Stimulated activated naive CD8-positive, alpha-beta T cell treated with anti-CD3 and anti-CD28 coated beads, Interleukin-15, Interleukin-2, amounts not matched to agents 100 ng/mL and 50 ng/mL, for 24 hours (primary cell): Measurements from ENCODE around the gene GRAMD4.

Source experiments
- H3K27ac Mint-ChIP-seq: one replicate; pipeline ENCODE4 v1.8.0; 2021; ENCODE audit warnings: mild to moderate bottlenecking, mixed read lengths
- H3K27me3 Mint-ChIP-seq: one replicate; pipeline ENCODE4 v1.8.0; 2021; ENCODE audit warnings: mixed read lengths
- H3K36me3 Mint-ChIP-seq: one replicate; pipeline ENCODE4 v1.8.0; 2021; ENCODE audit warnings: low read depth, mixed read lengths
- H3K4me1 Mint-ChIP-seq: one replicate; pipeline ENCODE4 v1.8.0; 2021; ENCODE audit warnings: low read depth, mixed read lengths
- H3K4me3 Mint-ChIP-seq: one replicate; pipeline ENCODE4 v1.8.0; 2021; ENCODE audit warnings: mild to moderate bottlenecking, mixed read lengths
- H3K9me3 Mint-ChIP-seq: one replicate; pipeline ENCODE4 v1.8.0; 2021; ENCODE audit warnings: mixed read lengths

GRAMD4 gene

GRCh38 chr22:46678003-46678657, 57.9 kb downstream of the GRAMD4 start:
- Mint-ChIP-seq H3K27me3 (no peaks in the 10 kb centered on the region), H3K4me3 (peak overlapping the region; percentile 35), H3K9me3 (no peaks in the 10 kb centered on the region), H3K27ac (peak overlapping the region; percentile 65), H3K4me1 (peaks cover 41% of the 10 kb centered on the region), H3K36me3 (peaks cover 13% of the 10 kb centered on the region)

DNA sequence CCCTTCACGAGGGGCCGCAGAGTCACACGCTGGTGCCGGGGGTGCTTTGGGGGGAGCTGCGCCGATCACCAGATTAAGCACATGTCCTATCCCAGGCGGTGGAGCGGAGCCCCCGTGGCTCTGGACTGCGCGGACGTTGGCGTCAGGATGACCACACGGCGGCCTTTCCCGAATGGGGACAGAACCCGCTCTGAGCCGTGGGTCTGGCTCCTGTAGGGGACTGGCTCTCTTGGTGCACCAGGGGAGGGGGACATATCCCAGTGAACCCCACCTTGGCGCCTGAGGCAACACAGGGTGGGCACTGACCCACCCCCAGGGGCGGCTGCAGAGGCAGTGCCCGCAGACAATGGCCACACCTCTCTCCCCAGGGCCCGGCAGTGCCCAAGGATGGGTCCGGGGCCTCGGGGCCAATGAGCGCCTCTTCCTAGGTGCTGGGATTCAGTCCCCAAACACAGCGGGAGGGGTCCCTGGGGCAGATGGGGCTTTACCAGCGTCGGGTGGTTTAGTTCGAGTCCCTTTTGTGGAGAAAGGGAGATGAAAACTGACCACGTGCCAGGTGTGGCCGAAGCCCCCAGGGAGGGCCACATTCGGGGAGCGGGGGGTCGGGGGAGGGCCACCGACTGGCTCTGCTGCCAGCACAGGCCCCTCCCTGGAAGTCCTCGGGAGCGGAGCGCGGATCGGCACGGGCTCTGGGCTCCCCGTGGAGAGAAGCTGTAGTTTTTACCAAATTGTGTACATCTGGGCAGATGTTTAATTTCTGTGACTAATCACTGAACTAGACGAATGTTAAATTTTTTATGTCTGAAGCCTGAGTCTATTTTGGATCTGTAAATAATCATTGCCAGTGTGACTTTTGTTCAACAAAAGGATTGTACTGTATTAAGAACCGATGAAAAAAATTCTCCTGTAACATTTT, 58.9 kb downstream of the GRAMD4 start:
- Mint-ChIP-seq H3K4me1 (peaks cover 33% of the 10 kb centered on the region), H3K27ac (no peak overlapping the region), H3K36me3 (peaks cover 13% of the 10 kb centered on the region)

DNA sequence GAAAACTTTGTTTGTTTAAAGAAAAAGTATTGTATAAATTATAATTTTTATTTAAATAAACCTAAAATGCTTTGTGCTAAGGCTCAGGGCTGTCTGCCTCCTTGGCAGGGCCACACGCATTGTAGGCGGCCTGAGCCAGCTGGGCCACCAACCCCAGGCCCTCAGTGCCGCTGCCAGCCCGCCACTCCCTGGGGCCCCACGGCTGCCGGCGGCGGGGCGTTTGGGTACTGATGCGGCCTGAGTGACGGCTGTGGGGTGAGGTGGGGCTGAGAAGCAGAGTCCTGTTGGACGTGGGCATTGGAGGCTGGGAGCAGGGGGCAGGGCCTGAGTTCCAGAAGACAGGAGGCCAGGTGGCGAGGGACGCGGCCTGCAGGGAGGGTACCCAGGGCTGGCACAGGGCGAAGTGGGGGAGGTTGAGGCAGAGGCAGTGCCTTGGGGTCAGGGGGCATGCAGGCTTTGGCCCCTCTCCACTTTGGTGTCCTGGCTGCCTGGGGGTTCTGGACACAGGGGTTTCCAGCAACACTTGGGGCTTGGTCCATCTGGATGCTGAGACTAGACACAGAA, 59.6 kb downstream of the GRAMD4 start:
- Mint-ChIP-seq H3K27ac (no peak overlapping the region), H3K4me1 (peaks cover 34% of the 10 kb centered on the region), H3K9me3 (no peaks in the 10 kb centered on the region), H3K36me3 (peaks cover 17% of the 10 kb centered on the region), H3K4me3 (no peak overlapping the region), H3K27me3 (no peaks in the 10 kb centered on the region)

More for the DNA sequence above, 58.9 kb downstream of the GRAMD4 start:
- no peak overlapping the region for H3K4me3 Mint-ChIP-seq
- no peaks in the 10 kb centered on the region for H3K27me3 Mint-ChIP-seq
- H3K9me3 Mint-ChIP-seq: no peaks in the 10 kb centered on the region

GRCh38 chr22:46681010-46681409, 60.8 kb downstream of the GRAMD4 start:
- peaks cover 33% of the 10 kb centered on the region for H3K4me1 Mint-ChIP-seq
- H3K9me3 Mint-ChIP-seq: no peaks in the 10 kb centered on the region
- H3K27ac Mint-ChIP-seq: no peak overlapping the region
- H3K27me3 Mint-ChIP-seq: no peaks in the 10 kb centered on the region
- H3K4me3 Mint-ChIP-seq: no peak overlapping the region
- H3K36me3 Mint-ChIP-seq: peaks cover 17% of the 10 kb centered on the region

DNA sequence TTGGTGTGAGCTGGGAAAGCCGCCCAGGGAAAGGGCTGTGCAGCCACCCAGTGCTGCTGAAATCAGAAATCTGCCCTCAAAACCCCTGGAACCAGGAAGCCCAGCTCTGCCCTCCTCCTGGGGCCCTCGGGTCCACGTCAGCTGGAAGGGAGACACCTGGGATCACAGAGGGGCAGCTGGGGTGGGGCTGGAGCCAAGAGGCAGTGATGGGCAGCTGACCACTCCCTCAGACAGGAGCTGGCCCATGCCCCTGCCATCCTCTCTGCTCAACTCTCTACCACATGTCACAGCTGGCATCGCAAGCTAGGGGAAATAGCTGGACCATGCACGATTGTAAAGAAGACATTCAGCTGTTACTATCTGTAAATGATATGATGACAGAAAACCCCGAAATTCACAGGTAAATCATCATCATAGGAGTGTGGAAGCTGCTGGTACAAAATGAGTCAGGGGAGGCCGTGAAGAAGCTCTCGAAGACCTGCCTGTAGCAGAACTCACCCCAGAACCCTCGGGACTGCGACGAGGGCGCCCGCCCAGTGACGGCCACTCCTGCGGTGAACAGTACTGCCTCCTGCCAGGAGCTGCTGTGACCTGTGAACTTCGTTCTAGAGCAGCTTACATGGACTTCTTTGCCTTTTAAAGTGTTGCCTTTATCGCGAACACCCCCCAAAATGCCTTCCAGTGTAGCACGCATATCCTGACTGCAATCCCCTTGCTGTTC, 62.0 kb downstream of the GRAMD4 start:
- Mint-ChIP-seq H3K9me3 (no peaks in the 10 kb centered on the region), H3K36me3 (peaks cover 28% of the 10 kb centered on the region), H3K27me3 (no peaks in the 10 kb centered on the region), H3K4me3 (no peak overlapping the region), H3K4me1 (peaks cover 28% of the 10 kb centered on the region), H3K27ac (peak overlapping the region; percentile 36)

DNA sequence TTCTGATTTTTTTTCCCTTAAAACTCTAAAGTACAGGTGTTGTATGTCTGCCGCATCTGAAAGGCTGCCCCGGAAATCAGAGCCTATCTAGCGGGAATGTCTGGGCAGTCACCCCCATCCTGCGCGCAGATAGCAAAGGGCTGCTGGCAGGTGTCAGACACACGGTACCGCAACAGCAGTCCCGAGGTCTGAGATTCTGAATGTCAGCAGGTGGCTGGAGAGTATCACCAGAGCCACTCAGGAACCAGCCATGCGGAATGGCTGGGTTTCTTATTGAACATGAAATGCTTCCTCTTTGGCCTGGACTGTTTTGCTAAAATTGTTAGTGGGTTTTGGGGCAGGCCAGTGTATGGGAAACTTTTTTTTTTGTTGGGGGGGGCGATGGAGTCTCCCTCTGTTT, 64.5 kb downstream of the GRAMD4 start:
- no peaks in the 10 kb centered on the region for H3K27me3 Mint-ChIP-seq
- H3K27ac Mint-ChIP-seq: no peak overlapping the region
- peaks cover 38% of the 10 kb centered on the region for H3K36me3 Mint-ChIP-seq
- no peaks in the 10 kb centered on the region for H3K9me3 Mint-ChIP-seq
- H3K4me3 Mint-ChIP-seq: no peak overlapping the region
- peaks cover 20% of the 10 kb centered on the region for H3K4me1 Mint-ChIP-seq

GRCh38 chr22:46686221-46687047, 66.2 kb downstream of the GRAMD4 start:
- peaks cover 52% of the 10 kb centered on the region for H3K36me3 Mint-ChIP-seq
- H3K4me1 Mint-ChIP-seq: peaks cover 20% of the 10 kb centered on the region
- no peaks in the 10 kb centered on the region for H3K27me3 Mint-ChIP-seq
- H3K4me3 Mint-ChIP-seq: no peak overlapping the region
- no peaks in the 10 kb centered on the region for H3K9me3 Mint-ChIP-seq
- no peak overlapping the region for H3K27ac Mint-ChIP-seq

DNA sequence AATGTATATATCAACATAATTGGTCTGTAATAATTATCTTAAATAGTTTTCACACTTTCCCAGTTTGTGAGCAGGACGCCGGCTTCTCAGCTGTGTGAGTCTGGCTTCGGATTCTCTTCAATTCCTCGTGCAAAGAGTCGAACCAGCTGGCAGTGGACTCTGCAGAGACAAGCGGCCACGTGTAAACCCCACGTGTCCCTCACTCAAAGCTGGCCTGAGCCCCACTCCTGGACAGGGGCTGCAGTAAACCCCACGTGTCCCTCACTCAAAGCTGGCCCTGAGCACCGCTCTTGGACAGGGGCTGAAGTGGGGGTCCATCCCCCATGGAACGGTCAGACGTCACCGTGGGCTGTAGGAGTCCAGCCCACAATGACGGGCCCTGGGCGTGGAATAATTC, 66.9 kb downstream of the GRAMD4 start:
- Mint-ChIP-seq H3K36me3 (peaks cover 57% of the 10 kb centered on the region), H3K9me3 (no peaks in the 10 kb centered on the region), H3K4me1 (peaks cover 20% of the 10 kb centered on the region), H3K4me3 (no peak overlapping the region), H3K27ac (no peak overlapping the region), H3K27me3 (no peaks in the 10 kb centered on the region)

GRCh38 chr22:46687460-46687859, 67.3 kb downstream of the GRAMD4 start:
- no peaks in the 10 kb centered on the region for H3K9me3 Mint-ChIP-seq
- peaks cover 57% of the 10 kb centered on the region for H3K36me3 Mint-ChIP-seq
- H3K4me1 Mint-ChIP-seq: peaks cover 20% of the 10 kb centered on the region
- H3K4me3 Mint-ChIP-seq: no peak overlapping the region
- no peaks in the 10 kb centered on the region for H3K27me3 Mint-ChIP-seq
- H3K27ac Mint-ChIP-seq: no peak overlapping the region

GRCh38 chr22:46688949-46689348, 68.8 kb downstream of the GRAMD4 start:
- H3K9me3 Mint-ChIP-seq: no peaks in the 10 kb centered on the region
- peaks cover 63% of the 10 kb centered on the region for H3K36me3 Mint-ChIP-seq
- H3K4me1 Mint-ChIP-seq: peaks cover 20% of the 10 kb centered on the region
- H3K4me3 Mint-ChIP-seq: no peak overlapping the region
- H3K27me3 Mint-ChIP-seq: no peaks in the 10 kb centered on the region
- H3K27ac Mint-ChIP-seq: no peak overlapping the region

DNA sequence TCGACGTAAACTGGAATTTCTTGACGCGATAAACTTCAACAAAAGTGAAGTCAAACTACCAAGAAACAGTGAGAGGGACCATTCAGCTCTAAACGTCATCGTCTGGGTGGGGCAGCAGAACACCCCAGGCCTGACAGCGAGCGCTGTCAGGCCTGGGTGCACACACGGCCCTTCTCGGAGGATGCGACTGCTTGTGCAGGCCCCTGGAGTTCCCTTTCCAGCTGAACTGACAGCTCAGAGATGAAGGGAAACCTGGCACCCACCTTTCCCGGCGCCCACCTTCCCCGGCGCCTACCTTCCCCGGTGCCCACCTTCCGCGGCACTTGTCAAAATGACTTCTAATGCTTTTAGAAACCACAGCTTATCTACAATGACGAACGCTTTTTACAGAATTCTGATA, 70.0 kb downstream of the GRAMD4 start:
- Mint-ChIP-seq H3K27me3 (no peaks in the 10 kb centered on the region), H3K9me3 (no peaks in the 10 kb centered on the region), H3K4me1 (peaks cover 10% of the 10 kb centered on the region), H3K4me3 (no peak overlapping the region), H3K36me3 (peaks cover 66% of the 10 kb centered on the region), H3K27ac (no peak overlapping the region)

DNA sequence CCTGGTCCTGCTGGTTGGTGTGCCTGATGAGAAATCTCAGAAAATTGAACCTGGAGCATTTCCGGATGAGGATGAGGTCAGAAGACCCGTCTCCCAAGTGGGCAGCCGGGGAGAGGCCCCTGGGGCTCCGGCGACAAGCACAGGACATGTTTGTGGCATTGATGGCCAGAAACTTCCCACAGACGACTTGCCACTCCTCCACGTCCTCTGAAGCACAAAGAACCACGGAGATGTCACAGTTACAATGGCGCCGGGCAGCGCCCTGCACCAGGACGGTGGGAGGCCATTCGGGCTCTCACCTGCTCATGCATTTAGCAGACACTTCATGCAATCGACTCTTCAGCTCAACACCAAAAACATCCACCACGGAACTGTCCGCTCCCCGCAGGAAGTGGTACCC, 71.4 kb downstream of the GRAMD4 start:
- Mint-ChIP-seq H3K4me3 (no peak overlapping the region), H3K27me3 (no peaks in the 10 kb centered on the region), H3K36me3 (peaks cover 61% of the 10 kb centered on the region), H3K27ac (no peak overlapping the region), H3K4me1 (no peaks in the 10 kb centered on the region), H3K9me3 (no peaks in the 10 kb centered on the region)

GRCh38 chr22:46693634-46694415, 73.6 kb downstream of the GRAMD4 start:
- Mint-ChIP-seq H3K27ac (no peak overlapping the region), H3K36me3 (peaks cover 54% of the 10 kb centered on the region), H3K27me3 (no peaks in the 10 kb centered on the region), H3K4me1 (no peaks in the 10 kb centered on the region), H3K9me3 (no peaks in the 10 kb centered on the region), H3K4me3 (no peak overlapping the region)
